Melanocyte of skin (primary cell): Measurements from ENCODE around the gene ZNF585A. TPM values are rescaled to one million over a fixed set of nuclear protein-coding genes. Genes with fewer than 3 reads are reported as not detected.

ENCODE experiments used
- total RNA-seq, 2 donors: library from RNA; depleted of rRNA; stranded (reverse); fragments of >200 nt; gene quantifications; 2 replicates each; pipeline ENCODE4 v1.2.3, GENCODE V29; 2012

Gene ZNF585A
- total RNA-seq: 1 to 10 TPM; 4.8 to 6.7 TPM

DNA sequence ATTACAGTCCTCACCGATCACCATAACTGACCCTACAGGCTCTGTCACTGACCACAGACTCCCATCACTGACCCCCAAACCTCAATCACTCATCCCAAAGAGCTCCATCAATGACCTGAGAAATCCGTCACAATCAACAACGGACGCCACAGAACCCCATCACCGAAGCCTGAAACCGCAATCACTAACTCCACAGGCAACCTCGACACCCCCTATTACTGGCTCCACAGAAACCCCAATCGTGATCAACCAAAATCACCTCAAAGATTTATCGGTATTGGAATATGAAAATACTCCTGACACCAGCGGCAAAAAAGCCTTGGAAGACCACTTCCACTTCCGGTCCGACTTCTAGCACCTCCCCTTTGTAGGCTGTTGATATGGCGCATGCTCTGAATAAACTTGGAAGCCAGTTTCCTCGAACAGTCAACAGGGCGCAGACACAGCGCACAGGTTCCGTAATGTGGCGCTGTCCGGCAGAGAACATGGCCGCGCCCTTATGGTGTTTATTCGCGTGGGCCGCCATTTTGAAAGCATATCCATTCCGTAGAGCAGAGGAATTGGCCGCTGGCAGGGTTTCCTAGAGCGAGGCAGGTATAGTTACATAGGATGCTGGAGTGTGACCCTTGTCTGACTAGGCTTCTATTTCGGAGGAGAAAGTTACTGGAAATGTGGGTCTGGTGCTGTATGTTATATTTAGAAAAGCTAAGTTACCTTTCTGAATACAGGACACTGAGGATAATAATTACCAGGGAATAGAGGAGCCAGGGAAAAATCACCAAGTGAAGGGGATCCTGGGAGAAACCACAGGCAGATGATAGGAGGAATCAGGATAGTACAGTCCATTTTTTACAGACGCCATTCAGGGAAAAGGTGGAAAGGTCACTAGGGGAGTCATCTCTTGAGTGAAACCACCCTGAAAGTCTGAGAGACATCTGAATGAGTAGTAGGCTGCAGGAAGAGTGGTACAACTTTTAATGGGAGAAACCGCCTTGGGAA lies at the start of gene ZNF585A:
ZNF585A (minus strand) TSS at position 328 of the 999 bp plus-strand sequence. CDS start 2,785 bp downstream, outside the sequence.

DNA sequence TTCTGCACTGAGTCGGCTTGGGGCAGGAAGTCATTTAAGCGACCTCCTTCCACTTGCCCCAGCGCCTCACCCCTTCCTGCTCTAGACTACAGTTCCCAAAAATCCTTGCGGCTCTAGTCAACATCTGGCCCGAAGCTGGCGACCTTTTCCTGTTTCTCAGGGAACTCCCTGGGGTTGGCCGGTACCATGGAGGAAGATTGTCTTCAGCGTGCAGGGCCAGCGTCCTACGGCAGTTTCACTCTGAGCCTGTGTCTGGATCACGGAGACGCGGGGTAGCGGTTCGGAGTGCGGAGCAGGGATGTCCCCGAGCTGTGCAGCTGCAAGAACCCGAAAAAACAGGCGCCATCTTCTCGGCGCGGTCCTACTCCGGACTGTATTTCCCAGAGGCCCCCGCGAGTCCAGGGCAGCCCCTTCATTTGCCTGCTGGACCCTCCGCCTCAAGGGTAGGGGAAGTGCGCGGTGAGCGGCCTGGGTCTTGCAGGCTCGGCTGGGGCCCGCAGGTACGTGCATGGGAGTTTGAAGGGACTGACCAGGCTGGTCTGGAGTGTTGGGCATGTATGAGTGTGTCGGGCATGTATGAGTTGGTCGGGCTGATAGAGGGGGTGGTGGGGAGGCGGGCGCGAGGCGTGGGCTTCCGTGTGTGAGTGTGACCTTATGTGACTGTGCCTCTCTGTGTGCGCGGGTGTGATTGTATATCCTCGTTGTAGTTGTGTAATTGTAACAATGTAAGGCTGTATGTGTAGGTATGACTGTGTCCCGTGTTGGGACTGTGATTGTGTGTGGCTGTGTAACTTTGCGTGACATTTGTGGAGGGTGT lies 45.5 kb upstream of the ZNF585A start, which contains the start of gene ZNF383:
ZNF383 (plus strand) TSS at position 440 of the 817 bp plus-strand sequence. CDS start 12,240 bp downstream, outside the sequence.

Other genes starting within 250 kb of the ZNF585A start
- gene ZNF420, start 94.3 kb downstream of the ZNF585A start, total RNA-seq: 1 to 10 TPM; 4.5 to 7.3 TPM
- gene ZNF585B, start 37.8 kb upstream of the ZNF585A start, total RNA-seq: 10 to 100 TPM in 1 of 2 donors, 1 to 10 TPM in 1; 8.7 to 17.9 TPM
- gene ZNF383, start 45.5 kb upstream of the ZNF585A start, total RNA-seq: 1 to 10 TPM; 4.7 to 5.2 TPM
- 1 to 10 TPM; 2.8 to 3.0 TPM for gene ZNF527, start 198.4 kb upstream of the ZNF585A start, total RNA-seq